ENCODE measurements around the gene FBXO38. TPM values are rescaled to one million over a fixed set of nuclear protein-coding genes. Genes with fewer than 3 reads are reported as not detected.

The FBXO38 gene
- total and polyA plus RNA-seq, 2 of the 13 experiments (the other 11 are each of a cell fraction or from before 2014, with no cell fraction given) = 24.8 to 35.9 TPM

DNA sequence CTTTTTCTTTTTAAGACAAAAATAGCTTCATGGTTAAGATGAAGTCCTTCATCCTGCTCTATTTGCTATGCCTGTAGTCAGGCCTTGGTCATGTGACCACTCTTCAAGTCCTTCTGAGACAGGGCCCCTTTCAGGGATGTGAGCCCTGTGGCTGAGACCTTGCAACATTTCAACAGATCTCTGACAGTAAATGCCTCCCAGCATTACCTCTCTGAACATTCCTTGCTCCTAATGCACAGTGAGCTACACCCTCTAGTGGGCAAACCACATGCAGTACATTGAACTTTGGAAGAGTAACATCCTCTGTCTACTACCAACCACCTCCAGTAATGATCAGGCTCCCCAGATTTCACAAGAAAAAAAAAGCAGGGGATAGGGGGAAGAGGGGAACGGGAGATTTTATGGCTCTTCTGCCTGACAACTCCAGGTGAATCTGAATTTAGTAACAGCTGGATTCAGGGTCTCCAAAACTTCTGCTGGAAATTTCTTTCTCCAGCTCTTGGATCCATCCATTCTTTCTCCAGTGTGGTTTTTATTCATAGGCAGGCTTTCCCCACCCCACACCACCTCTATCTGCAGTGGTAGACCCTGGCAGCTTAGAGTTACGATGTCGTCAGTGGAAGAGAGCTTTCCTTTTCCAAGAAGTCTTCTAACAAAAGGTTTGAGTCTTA, 8.9 kb upstream of the FBXO38 start:
- in situ Hi-C loops (cut with HindIII; ENCODE audit: extremely low pct_ligation_motif_present, low pct_unique_long_range_greater_than_20kb) = loop anchor here (10.0 kb wide), 2 partner anchors 200 to 420 kb away; no protein-coding TSS in a partner anchor
- 0% methylated on average over 3 of the region's 3 CpGs for WGBS (ENCODE audit: low lambda C conversion rate)
- no peak for TF ChIP-seq ZFP62 (CRISPR knock-in tag; IDR thresholded peaks at IDR 0.05)
- TF ChIP-seq PHF8 (CRISPR knock-in tag; IDR thresholded peaks at IDR 0.05) = no peak
- no peak for TF ChIP-seq U2AF2 (IDR thresholded peaks at IDR 0.05; ENCODE audit: low read depth, low read length)
- TF ChIP-seq ZSCAN21 (CRISPR knock-in tag; IDR thresholded peaks at IDR 0.05; ENCODE audit: borderline replicate concordance) = no peak
- TF ChIP-seq ATF1 (CRISPR knock-in tag; IDR thresholded peaks at IDR 0.05) = no peak
- TF ChIP-seq, protein P1, sequence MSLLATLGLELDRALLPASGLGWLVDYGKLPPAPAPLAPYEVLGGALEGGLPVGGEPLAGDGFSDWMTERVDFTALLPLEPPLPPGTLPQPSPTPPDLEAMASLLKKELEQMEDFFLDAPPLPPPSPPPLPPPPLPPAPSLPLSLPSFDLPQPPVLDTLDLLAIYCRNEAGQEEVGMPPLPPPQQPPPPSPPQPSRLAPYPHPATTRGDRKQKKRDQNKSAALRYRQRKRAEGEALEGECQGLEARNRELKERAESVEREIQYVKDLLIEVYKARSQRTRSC (CRISPR knock-in tag; IDR thresholded peaks at IDR 0.05; ENCODE audit: low read depth) = no peak
- TF ChIP-seq, protein P2, sequence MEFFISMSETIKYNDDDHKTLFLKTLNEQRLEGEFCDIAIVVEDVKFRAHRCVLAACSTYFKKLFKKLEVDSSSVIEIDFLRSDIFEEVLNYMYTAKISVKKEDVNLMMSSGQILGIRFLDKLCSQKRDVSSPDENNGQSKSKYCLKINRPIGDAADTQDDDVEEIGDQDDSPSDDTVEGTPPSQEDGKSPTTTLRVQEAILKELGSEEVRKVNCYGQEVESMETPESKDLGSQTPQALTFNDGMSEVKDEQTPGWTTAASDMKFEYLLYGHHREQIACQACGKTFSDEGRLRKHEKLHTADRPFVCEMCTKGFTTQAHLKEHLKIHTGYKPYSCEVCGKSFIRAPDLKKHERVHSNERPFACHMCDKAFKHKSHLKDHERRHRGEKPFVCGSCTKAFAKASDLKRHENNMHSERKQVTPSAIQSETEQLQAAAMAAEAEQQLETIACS (CRISPR knock-in tag; IDR thresholded peaks at IDR 0.05) = no peak
- TF ChIP-seq, protein P3, sequence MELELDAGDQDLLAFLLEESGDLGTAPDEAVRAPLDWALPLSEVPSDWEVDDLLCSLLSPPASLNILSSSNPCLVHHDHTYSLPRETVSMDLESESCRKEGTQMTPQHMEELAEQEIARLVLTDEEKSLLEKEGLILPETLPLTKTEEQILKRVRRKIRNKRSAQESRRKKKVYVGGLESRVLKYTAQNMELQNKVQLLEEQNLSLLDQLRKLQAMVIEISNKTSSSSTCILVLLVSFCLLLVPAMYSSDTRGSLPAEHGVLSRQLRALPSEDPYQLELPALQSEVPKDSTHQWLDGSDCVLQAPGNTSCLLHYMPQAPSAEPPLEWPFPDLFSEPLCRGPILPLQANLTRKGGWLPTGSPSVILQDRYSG (CRISPR knock-in tag; IDR thresholded peaks at IDR 0.05) = no peak
- TF ChIP-seq REPIN1 (CRISPR knock-in tag; IDR thresholded peaks at IDR 0.05; ENCODE audit: borderline replicate concordance, low read depth) = peak; percentile 18; the same call in 1 of the 2 replicates
- TF ChIP-seq ESRRA (CRISPR knock-in tag; IDR thresholded peaks at IDR 0.05; ENCODE audit: low read depth) = no peak
- no peak for TF ChIP-seq KDM2A (CRISPR knock-in tag; IDR thresholded peaks at IDR 0.05; ENCODE audit: borderline replicate concordance, low read depth)
- no peak for TF ChIP-seq BRD4 (CRISPR knock-in tag; IDR thresholded peaks at IDR 0.05)
- peak; percentile 11; the same call in 1 of the 2 replicates for TF ChIP-seq NFE2L2 (IDR thresholded peaks at IDR 0.05; ENCODE audit: low read length)
- no peak for TF ChIP-seq HOXA3 (CRISPR knock-in tag; IDR thresholded peaks at IDR 0.05)
- no peak for TF ChIP-seq ZNF776 (CRISPR knock-in tag; IDR thresholded peaks at IDR 0.05)
- TF ChIP-seq, protein P4, sequence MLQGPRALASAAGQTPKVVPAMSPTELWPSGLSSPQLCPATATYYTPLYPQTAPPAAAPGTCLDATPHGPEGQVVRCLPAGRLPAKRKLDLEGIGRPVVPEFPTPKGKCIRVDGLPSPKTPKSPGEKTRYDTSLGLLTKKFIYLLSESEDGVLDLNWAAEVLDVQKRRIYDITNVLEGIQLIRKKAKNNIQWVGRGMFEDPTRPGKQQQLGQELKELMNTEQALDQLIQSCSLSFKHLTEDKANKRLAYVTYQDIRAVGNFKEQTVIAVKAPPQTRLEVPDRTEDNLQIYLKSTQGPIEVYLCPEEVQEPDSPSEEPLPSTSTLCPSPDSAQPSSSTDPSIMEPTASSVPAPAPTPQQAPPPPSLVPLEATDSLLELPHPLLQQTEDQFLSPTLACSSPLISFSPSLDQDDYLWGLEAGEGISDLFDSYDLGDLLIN (CRISPR knock-in tag; IDR thresholded peaks at IDR 0.05; ENCODE audit: borderline replicate concordance) = no peak
- TF ChIP-seq, protein P5, sequence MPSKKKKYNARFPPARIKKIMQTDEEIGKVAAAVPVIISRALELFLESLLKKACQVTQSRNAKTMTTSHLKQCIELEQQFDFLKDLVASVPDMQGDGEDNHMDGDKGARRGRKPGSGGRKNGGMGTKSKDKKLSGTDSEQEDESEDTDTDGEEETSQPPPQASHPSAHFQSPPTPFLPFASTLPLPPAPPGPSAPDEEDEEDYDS (CRISPR knock-in tag; IDR thresholded peaks at IDR 0.05) = no peak
- no peak for TF ChIP-seq CBX1 (IDR thresholded peaks at IDR 0.05; ENCODE audit: low read depth)
- TF ChIP-seq AGO1 (IDR thresholded peaks at IDR 0.05; ENCODE audit: low read depth, low read length, poor library complexity, severe bottlenecking) = no peak
- TF ChIP-seq FOXK1 (CRISPR knock-in tag; IDR thresholded peaks at IDR 0.05; ENCODE audit: borderline replicate concordance, low read depth) = peak; percentile 50; the same call in 1 of the 2 replicates
- TF ChIP-seq, protein P6, sequence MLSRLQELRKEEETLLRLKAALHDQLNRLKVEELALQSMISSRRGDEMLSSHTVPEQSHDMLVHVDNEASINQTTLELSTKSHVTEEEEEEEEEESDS (CRISPR knock-in tag; IDR thresholded peaks at IDR 0.05; ENCODE audit: borderline replicate concordance) = no peak

More for the DNA sequence above, 8.9 kb upstream of the FBXO38 start:
- intact Hi-C loops (cut with micrococcal nuclease; ENCODE audit: unreplicated experiment) = loop anchor here (1.0 kb wide), 3 partner anchors 85 to 426 kb away; no protein-coding TSS in a partner anchor
- ChIA-PET CTCF (ENCODE audit: low intra/inter-chr PET ratio, low total read pairs) (interaction anchor here (1.4 to 1.6 kb wide), 3 partner anchors 84 to 425 kb away, joined by 8 to 16 read pairs (median 12); no protein-coding TSS in a partner anchor), POLR2A (interaction anchor here (1.2 kb wide), 1 partner anchor 10 kb away, joined by 3 read pairs; no protein-coding TSS in a partner anchor)
- Histone ChIP-seq H3K4me2 (ENCODE audit: low read depth, low read length) (no peak overlapping the region), H2AFZ (ENCODE audit: low read length) (no peak overlapping the region), H3K4me3 (replicated peaks in 1 of 3; ENCODE audit: insufficient read depth in 1 of 3, low read depth in 2 of 3, low read length in 3 of 3) (no peak overlapping the region), H3K36me3 (replicated peaks in 1 of 2; ENCODE audit: control insufficient read depth in 1 of 2, insufficient read depth in 2 of 2, low read length in 2 of 2) (no peaks in the 10 kb centered on the region), H3K79me2 (ENCODE audit: insufficient read depth, low read length) (no peaks in the 10 kb centered on the region), H3K4me1 (ENCODE audit: insufficient read depth, low read length) (no peaks in the 10 kb centered on the region), H3K27ac (ENCODE audit: extremely low read length, insufficient read depth, low read length) (no peak overlapping the region), H4K20me1 (ENCODE audit: insufficient read depth, low read length) (no peaks in the 10 kb centered on the region), H3K27me3 (ENCODE audit: control insufficient read depth in 1 of 2, insufficient read depth in 2 of 2, low read length in 2 of 2) (no peaks in the 10 kb centered on the region), H3K9ac (ENCODE audit: insufficient read depth, low read depth, low read length) (no peak overlapping the region), H3K9me3 (ENCODE audit: low read length) (no peaks in the 10 kb centered on the region)
- FAIRE-seq = peak; percentile 72
- peak; percentile 72 for DNase-seq (ENCODE audit: low spot score)
- peak; percentile 100 for ATAC-seq
- no TSS peak for BruUV-seq (replicated peaks)

Measured in HepG2 (cell line).